ENCODE data around the gene SMIM7.
A peak's percentile ranks its signal among the peaks of the same experiment; 100 is the strongest.

Gene SMIM7

GRCh38 chr19:16620584-16620983 is 39.4 kb downstream of the SMIM7 start:
- no peak overlapping the region for H4K8ac ChIP-seq (ENCODE audit: low read depth, low read length)
- no peak overlapping the region for H2BK5ac ChIP-seq (ENCODE audit: low read depth, low read length, poor library complexity)
- no peak overlapping the region for H2BK12ac ChIP-seq (ENCODE audit: low read length)
- no peak overlapping the region for H3K27ac ChIP-seq (ENCODE audit: low read depth, low read length)
- H3K9ac ChIP-seq (ENCODE audit: low read length): no peak overlapping the region
- no peak overlapping the region for H3K23ac ChIP-seq (ENCODE audit: low read length)
- peak; percentile 56 to 74 for DNase-seq
- H2BK120ac ChIP-seq (ENCODE audit: insufficient read depth, low read length, poor library complexity): no peak overlapping the region
- no peak overlapping the region for H3K4me3 ChIP-seq (ENCODE audit: low read depth, low read length)
- H3K4me1 ChIP-seq (ENCODE audit: control insufficient read depth in 1 of 2, insufficient read depth in 2 of 2, low read length in 2 of 2): peaks cover 4 to 8% of the 10 kb centered on the region in 2 experiments
- no peak overlapping the region for H2AK5ac ChIP-seq (ENCODE audit: low read length)
- no peaks in the 10 kb centered on the region for H3K79me1 ChIP-seq (ENCODE audit: low read length)
- no peak overlapping the region for H3K18ac ChIP-seq (ENCODE audit: low read length)
- H3K4ac ChIP-seq (ENCODE audit: low read depth, low read length): no peak overlapping the region
- no peak overlapping the region for H4K91ac ChIP-seq (ENCODE audit: low read depth, low read length)
- H4K12ac ChIP-seq (ENCODE audit: low read depth, low read length): no peak overlapping the region
- H3K79me2 ChIP-seq (ENCODE audit: control insufficient read depth, insufficient read depth, low read length, poor library complexity): peaks cover 25% of the 10 kb centered on the region
- no peak overlapping the region for H2AFZ ChIP-seq (ENCODE audit: insufficient read depth, low read length, poor library complexity)
- no peak overlapping the region for H3K4me2 ChIP-seq (ENCODE audit: low read length)
- no peaks in the 10 kb centered on the region for H3K27me3 ChIP-seq (ENCODE audit: insufficient read depth, low read length)
- H3K9me3 ChIP-seq (ENCODE audit: insufficient read depth, low read depth, low read length): no peaks in the 10 kb centered on the region
- no CpG with 5 or more reads among the region's 3 CpGs for WGBS (ENCODE audit: extremely low coverage, insufficient coverage, insufficient read length)
- H3K36me3 ChIP-seq (ENCODE audit: control insufficient read depth in 1 of 2, insufficient read depth in 2 of 2, low read length in 2 of 2): peaks cover 7 to 20% of the 10 kb centered on the region in 2 experiments
- H3K14ac ChIP-seq (ENCODE audit: low read length): no peak overlapping the region

- Histone ChIP-seq H4K91ac (ENCODE audit: low read depth, low read length) (no peak overlapping the region), H3K9me3 (ENCODE audit: insufficient read depth, low read depth, low read length) (no peaks in the 10 kb centered on the region), H2AFZ (ENCODE audit: insufficient read depth, low read length, poor library complexity) (no peak overlapping the region), H3K79me2 (ENCODE audit: control insufficient read depth, insufficient read depth, low read length, poor library complexity) (peaks cover 23% of the 10 kb centered on the region), H3K79me1 (ENCODE audit: low read length) (no peaks in the 10 kb centered on the region), H3K36me3 (ENCODE audit: control insufficient read depth in 1 of 2, insufficient read depth in 2 of 2, low read length in 2 of 2) (peaks cover 7 to 18% of the 10 kb centered on the region in 2 experiments), H4K8ac (ENCODE audit: low read depth, low read length) (no peak overlapping the region), H3K4ac (ENCODE audit: low read depth, low read length) (peak overlapping the region; percentile 76), H3K18ac (ENCODE audit: low read length) (no peak overlapping the region), H3K14ac (ENCODE audit: low read length) (no peak overlapping the region), H2BK5ac (ENCODE audit: low read depth, low read length, poor library complexity) (no peak overlapping the region), H3K9ac (ENCODE audit: low read length) (no peak overlapping the region), H2AK5ac (ENCODE audit: low read length) (no peak overlapping the region), H3K23ac (ENCODE audit: low read length) (no peak overlapping the region), H3K27me3 (ENCODE audit: insufficient read depth, low read length) (no peaks in the 10 kb centered on the region), H3K4me2 (ENCODE audit: low read length) (no peak overlapping the region), H3K27ac (ENCODE audit: low read depth, low read length) (no peak overlapping the region), H3K4me3 (ENCODE audit: low read depth, low read length) (no peak overlapping the region), H3K4me1 (ENCODE audit: control insufficient read depth in 1 of 2, insufficient read depth in 2 of 2, low read length in 2 of 2) (peaks cover 4 to 11% of the 10 kb centered on the region in 2 experiments), H2BK120ac (ENCODE audit: insufficient read depth, low read length, poor library complexity) (no peak overlapping the region), H4K12ac (ENCODE audit: low read depth, low read length) (no peak overlapping the region), H2BK12ac (ENCODE audit: low read length) (no peak overlapping the region)
- no CpG with 5 or more reads among the region's 5 CpGs for WGBS (ENCODE audit: extremely low coverage, insufficient coverage, insufficient read length)
- no peak for DNase-seq
These were observed 39.9 kb downstream of the SMIM7 start for GRCh38 chr19:16620018-16620417.

GRCh38 chr19:16619457-16619856 is 40.5 kb downstream of the SMIM7 start:
- Histone ChIP-seq H2AK5ac (ENCODE audit: low read length) (no peak overlapping the region), H3K9ac (ENCODE audit: low read length) (no peak overlapping the region), H2BK12ac (ENCODE audit: low read length) (no peak overlapping the region), H3K79me1 (ENCODE audit: low read length) (peaks cover 2% of the 10 kb centered on the region), H3K36me3 (ENCODE audit: control insufficient read depth in 1 of 2, insufficient read depth in 2 of 2, low read length in 2 of 2) (peaks cover 7 to 13% of the 10 kb centered on the region in 2 experiments), H2BK120ac (ENCODE audit: insufficient read depth, low read length, poor library complexity) (no peak overlapping the region), H4K8ac (ENCODE audit: low read depth, low read length) (no peak overlapping the region), H2AFZ (ENCODE audit: insufficient read depth, low read length, poor library complexity) (no peak overlapping the region), H3K27me3 (ENCODE audit: insufficient read depth, low read length) (no peaks in the 10 kb centered on the region), H3K4me3 (ENCODE audit: low read depth, low read length) (no peak overlapping the region), H3K23ac (ENCODE audit: low read length) (no peak overlapping the region), H3K9me3 (ENCODE audit: insufficient read depth, low read depth, low read length) (no peaks in the 10 kb centered on the region), H3K4me2 (ENCODE audit: low read length) (no peak overlapping the region), H3K4ac (ENCODE audit: low read depth, low read length) (peak overlapping the region; percentile 76), H4K91ac (ENCODE audit: low read depth, low read length) (no peak overlapping the region), H3K14ac (ENCODE audit: low read length) (no peak overlapping the region), H3K27ac (ENCODE audit: low read depth, low read length) (no peak overlapping the region), H2BK5ac (ENCODE audit: low read depth, low read length, poor library complexity) (no peak overlapping the region), H3K18ac (ENCODE audit: low read length) (peak overlapping the region; percentile 16), H3K4me1 (ENCODE audit: control insufficient read depth in 1 of 2, insufficient read depth in 2 of 2, low read length in 2 of 2) (peaks cover 8 to 15% of the 10 kb centered on the region in 2 experiments), H3K79me2 (ENCODE audit: control insufficient read depth, insufficient read depth, low read length, poor library complexity) (peaks cover 24% of the 10 kb centered on the region), H4K12ac (ENCODE audit: low read depth, low read length) (no peak overlapping the region)
- DNase-seq: no peak
- no CpG with 5 or more reads among the region's 7 CpGs for WGBS (ENCODE audit: extremely low coverage, insufficient coverage, insufficient read length)

- Histone ChIP-seq H3K79me1 (ENCODE audit: low read length) (peaks cover 3% of the 10 kb centered on the region), H3K4ac (ENCODE audit: low read depth, low read length) (peak overlapping the region; percentile 77), H2BK120ac (ENCODE audit: insufficient read depth, low read length, poor library complexity) (no peak overlapping the region), H3K79me2 (ENCODE audit: control insufficient read depth, insufficient read depth, low read length, poor library complexity) (peaks cover 32% of the 10 kb centered on the region), H3K4me2 (ENCODE audit: low read length) (no peak overlapping the region), H3K9me3 (ENCODE audit: insufficient read depth, low read depth, low read length) (no peaks in the 10 kb centered on the region), H3K4me3 (ENCODE audit: low read depth, low read length) (no peak overlapping the region), H4K8ac (ENCODE audit: low read depth, low read length) (no peak overlapping the region), H2BK12ac (ENCODE audit: low read length) (no peak overlapping the region), H4K12ac (ENCODE audit: low read depth, low read length) (no peak overlapping the region), H3K9ac (ENCODE audit: low read length) (no peak overlapping the region), H3K4me1 (ENCODE audit: control insufficient read depth in 1 of 2, insufficient read depth in 2 of 2, low read length in 2 of 2) (peaks cover 10 to 15% of the 10 kb centered on the region in 2 experiments), H2BK5ac (ENCODE audit: low read depth, low read length, poor library complexity) (no peak overlapping the region), H3K27me3 (ENCODE audit: insufficient read depth, low read length) (no peaks in the 10 kb centered on the region), H3K36me3 (ENCODE audit: control insufficient read depth in 1 of 2, insufficient read depth in 2 of 2, low read length in 2 of 2) (peaks cover 0 to 6% of the 10 kb centered on the region in 2 experiments), H2AFZ (ENCODE audit: insufficient read depth, low read length, poor library complexity) (no peak overlapping the region), H3K27ac (ENCODE audit: low read depth, low read length) (no peak overlapping the region), H3K14ac (ENCODE audit: low read length) (no peak overlapping the region), H3K23ac (ENCODE audit: low read length) (no peak overlapping the region), H2AK5ac (ENCODE audit: low read length) (no peak overlapping the region), H3K18ac (ENCODE audit: low read length) (no peak overlapping the region), H4K91ac (ENCODE audit: low read depth, low read length) (no peak overlapping the region)
- no peak for DNase-seq
- WGBS (ENCODE audit: extremely low coverage, insufficient coverage, insufficient read length): no CpG with 5 or more reads among the region's 7 CpGs
These were observed 41.7 kb downstream of the SMIM7 start for GRCh38 chr19:16618248-16618647.

All from trophoblast cell (in vitro differentiated cells and primary cell).